Endometrium (tissue), 2 donors: Measurements from ENCODE around the gene COA4.

Source experiments
- FAIRE-seq: peaks from 2 replicates; lab custom pipeline; 2012; peaks lifted over from hg19 to GRCh38; lab: Jason Lieb, UNC
- donor health status: control.
- donor health status: control.

The COA4 gene

DNA sequence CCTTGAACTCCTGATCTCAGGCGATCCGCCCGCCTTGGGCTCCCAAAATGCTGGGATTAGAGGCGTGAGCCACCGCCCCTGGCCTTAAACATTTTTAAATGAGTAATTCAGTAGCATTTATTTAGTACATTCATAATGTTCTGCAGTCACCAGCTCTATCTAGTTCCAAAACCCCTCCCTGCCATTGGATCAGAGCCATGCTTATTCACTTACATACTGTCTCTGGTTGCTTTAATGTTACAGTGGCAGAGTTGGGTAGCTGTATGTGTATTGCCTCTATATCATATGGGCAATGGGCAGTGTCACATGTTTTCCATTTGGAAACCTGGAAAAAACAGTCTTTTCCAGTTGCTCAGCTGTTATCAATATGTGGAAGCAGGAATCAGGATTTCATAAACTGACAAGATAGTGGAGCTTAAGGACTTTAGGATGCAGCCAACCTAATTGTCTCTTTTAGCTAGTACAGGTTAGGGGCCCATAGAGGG is 10.5 kb downstream of the COA4 start:
- FAIRE-seq = no peak

DNA sequence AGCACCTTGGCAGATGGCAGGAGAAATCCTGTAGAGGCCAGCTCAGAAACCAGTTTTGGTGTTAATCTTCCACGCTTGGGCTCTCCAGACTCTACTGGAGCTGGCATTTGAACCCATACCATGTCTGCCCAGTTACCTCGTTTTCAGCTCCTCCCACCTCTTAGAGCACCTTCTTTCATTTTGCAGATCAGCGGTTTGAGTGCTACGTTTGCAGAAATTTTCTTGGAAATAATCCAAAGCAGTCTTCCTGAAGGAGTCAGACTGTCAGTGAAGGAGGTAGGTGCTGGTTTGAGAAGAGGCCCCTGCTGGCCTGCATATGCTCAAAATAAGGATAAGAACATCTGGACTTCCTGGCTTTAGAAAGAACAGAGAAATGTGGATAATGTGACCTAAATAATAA is 13.7 kb downstream of the COA4 start:
- FAIRE-seq = no peak

DNA sequence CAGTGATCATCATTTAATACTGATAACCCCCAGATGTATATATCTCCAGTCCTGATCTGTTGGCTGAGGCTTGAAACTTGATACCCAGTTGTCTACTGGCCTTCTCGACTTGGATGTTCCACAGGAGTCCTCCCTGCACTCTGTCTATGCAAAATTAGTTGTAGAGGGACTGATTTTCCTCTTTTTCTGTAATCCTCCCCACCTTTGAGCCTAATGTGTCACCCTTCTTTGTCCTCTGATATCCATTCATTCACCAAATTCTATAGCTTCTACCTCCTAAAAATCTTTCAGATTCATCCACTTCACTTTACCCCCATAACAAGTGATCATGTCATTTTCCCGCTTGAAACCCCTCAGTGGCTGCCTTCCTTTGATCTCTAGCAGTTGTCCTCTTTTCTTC is 16.4 kb downstream of the COA4 start:
- FAIRE-seq = no peak

DNA sequence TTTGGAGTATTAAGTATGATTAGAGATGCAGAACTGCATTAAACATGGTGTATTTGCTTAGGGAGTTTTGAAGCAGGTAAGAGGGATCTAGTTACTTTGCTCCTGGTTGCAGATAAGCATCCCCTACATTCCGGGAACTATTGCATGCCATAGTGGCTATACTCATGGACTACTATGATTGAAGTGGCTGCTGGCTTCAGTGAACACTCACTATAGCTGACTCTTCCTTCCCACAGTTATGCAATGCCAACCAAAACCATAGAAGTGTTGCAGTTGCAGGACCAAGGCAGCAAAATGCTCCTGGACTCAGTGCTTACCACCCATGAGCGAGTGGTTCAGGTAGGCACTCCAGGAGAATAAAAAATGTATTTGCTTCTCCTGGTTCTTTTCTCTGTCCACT is 17.0 kb downstream of the COA4 start:
- FAIRE-seq = no peak

DNA sequence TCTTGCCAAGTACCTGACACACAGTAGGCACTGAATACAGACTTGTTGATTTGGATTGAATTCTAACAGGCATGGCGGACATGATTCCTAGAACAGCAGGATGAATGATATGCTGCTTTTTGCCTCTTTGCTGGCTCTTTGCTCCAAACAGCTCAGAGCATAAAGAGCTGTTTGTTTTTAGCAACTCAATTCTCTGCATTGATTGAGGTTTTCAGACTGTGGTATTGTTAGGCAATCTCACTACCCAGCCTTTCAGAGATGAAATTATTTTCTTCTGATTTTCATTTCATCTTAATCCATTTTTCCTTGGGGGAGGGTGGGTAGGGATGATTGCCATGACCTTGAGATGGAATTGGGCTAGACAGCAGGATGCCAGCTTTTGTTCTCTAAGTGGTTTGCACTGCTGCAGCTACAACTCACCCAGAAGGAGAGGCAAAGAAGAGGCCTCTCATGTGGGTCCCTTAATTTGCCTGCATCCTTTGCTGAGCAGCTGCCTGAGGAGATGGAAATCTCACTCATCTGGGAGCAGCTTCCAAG is 20.5 kb downstream of the COA4 start:
- FAIRE-seq = no peak

DNA sequence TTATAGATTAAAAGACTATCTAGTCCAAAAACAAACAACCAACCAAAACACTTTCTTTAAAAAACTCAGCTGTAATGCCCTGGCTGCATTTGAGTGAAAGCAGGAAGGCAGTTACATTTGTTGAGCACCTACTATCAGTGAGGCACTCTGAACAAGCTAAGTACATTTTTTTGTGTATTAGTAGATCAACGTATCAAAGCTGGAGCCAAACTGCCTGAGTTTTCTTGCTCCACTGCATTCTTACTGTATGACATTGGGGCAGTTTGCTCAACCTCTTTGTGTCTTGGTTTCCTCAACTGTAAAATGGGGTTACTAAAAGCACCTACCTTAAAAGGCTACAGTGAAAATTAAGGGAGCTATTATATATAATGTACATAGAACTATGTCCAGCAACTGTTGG is 22.0 kb downstream of the COA4 start:
- FAIRE-seq = no peak

DNA sequence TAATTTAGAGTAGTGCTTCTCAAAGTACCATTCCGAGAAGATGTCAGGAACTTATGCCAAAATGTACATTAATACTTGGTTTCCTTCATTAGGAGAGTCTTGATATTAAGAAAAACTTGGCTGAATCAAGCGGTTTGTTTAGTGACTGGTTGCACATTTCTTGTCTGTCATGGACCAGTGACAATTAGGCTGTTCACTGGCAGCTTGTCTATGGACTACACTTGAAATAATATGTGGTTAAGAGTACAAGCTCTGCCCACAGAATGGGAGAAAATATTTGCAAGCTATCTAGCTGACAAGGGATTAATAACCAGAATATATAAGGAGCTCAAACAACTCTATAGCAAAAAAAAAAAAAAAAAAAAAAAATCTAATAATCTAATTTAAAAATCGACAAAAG is 24.6 kb downstream of the COA4 start:
- no peak for FAIRE-seq

DNA sequence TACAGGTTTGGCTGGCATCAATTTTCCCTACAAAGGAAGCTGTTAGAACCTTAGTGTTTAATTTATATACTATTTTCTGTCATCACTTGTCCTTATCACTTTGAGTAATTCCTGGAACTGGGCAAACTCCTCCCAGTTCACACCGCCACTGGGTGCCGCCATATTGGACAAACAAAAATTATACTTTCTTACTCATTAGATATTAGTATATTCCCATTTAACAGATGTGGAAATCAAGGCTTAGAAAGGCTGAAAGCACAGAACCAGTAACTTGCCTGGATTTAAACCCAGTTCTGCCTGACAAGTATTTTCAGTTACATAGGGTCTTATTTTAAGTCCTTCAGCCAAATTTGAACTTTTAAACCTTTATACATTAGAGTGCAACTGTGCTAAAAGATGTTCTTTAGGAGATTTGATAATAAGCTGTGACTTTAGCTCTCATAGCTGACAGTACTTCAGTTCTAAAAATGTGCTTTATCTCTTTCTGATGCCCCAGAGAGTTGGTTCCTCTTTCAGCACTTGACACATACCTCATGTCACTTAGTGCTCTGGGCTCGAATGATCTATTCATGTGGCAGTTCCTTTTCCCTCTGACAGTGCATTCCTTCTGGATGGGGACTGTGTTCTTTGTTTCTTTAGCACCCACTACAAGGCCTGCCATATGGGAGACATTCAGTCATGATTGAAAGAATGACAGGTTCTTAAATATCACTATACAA is 25.4 kb downstream of the COA4 start:
- FAIRE-seq = no peak

DNA sequence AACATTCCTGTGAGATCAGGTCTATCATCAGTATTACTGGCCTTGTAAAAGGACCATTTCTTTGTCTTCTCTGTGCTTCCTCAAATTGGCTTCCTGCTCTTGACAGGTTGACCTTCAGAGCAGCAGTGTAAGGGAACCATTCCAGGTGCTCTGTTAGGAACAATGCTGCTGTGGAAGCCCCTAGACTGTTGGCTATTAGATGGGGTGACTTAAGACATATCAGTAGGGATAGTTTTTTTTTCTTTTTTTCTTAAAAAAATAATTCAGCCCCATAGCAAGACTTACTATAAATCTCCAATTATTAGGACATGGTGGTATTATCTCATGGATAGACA is 37.6 kb downstream of the COA4 start:
- FAIRE-seq = no peak

DNA sequence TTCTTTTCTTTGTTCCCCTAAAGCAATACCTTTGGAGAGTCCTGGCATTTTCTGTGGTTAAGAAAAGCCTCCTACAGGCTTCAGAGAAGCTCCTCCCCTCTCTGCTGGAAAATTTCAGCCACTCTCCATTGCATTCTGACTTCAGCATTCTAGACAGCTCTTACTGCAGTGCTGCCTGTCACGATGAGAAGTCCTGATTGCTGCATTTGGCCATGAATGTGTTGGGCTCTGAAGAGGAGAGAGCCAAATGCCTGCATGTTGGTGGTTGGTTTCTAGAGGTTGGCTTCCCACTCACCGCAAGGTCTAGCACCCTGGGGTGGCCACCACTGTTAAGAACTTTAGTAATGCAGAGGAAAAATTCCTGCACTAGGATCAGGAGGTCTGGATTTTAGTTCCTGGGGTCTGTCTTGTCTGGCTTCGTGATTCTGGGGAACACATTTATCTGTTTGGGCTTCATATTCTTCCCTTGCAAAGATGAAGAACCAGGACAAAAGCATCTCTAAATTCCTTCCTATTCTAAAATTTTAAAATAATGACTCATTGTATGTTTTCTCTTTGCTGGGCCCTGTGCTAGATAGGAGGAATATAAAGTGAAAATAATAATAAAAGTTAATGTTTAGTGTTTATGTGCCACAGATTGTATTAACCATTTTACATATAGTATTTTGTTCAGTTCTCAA is 38.1 kb downstream of the COA4 start:
- no peak for FAIRE-seq

DNA sequence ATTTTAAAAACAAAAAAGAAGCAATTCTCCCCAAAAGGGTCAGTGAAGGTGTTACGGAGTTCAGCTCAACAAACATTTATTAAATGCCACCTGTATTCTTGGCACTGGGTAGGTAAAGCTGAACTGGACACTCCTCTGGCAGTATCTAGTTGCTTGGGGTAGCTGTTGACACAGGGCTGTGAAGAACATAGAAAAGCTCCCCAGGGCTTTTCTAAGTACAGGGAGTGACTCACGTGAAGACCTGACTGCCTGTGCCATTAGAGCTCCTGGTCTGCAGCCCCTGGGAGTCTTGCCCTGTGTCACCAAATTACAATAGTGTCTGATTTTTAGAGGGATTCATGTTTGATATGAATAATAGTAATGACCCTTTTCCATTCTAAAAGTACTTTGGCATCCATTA is 43.6 kb downstream of the COA4 start:
- no peak for FAIRE-seq

DNA sequence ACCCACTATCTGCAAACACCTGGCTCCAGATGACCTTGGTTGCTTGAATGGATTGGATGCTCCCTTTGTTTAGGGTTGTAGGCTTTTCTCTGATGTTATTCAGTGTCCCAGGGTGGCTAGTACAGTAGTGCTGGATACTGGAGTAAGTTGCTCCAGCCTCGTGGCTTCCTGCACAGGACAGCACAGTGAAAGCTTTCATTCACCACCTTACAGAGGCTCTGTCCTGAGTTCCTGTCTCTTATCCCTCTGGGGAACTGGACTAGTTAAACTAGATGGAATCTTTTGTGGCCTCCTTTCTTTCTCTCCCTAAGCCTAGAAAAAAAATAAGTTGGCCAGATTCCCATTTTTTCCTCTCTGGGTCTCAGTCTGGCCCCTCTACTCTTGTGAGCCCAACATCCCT is 46.4 kb downstream of the COA4 start:
- FAIRE-seq = no peak
